Measurements from ENCODE around the gene DENND2A. TPM values are rescaled to one million over a fixed set of nuclear protein-coding genes. Genes with fewer than 3 reads are reported as not detected.
"Not testable (repeated sequence)": the region's sequence is repeated elsewhere in the genome, so short reads cannot be mapped to it uniquely, and the experiment has no call there.

The DENND2A gene
- total and polyA plus RNA-seq, 3 experiments from 2014 or later, result not detected

- DNase-seq; H3K9me3 ChIP-seq (ENCODE audit: low read length); H3K4me3 ChIP-seq (ENCODE audit: low read length); H3K4me3 Mint-ChIP-seq; H3K27me3 ChIP-seq (ENCODE audit: insufficient read depth, low read length, poor library complexity, severe bottlenecking); H3K27ac ChIP-seq (ENCODE audit: low read depth, low read length); H3K4me1 ChIP-seq (ENCODE audit: insufficient read depth, low read length); POLR2A ChIA-PET; H3K36me3 ChIP-seq (ENCODE audit: insufficient read depth, low read length); H3K27ac Mint-ChIP-seq; H3K27me3 Mint-ChIP-seq; H3K9me3 Mint-ChIP-seq; H3K36me3 Mint-ChIP-seq; H3K4me1 Mint-ChIP-seq: not testable (repeated sequence)
- CTCF ChIA-PET, result interaction anchor here (1.0 to 1.9 kb wide), 3 partner anchors 9 to 21 kb away, joined by 3 to 4 read pairs (median 3); no protein-coding TSS in a partner anchor
These were observed 142.8 kb downstream of the DENND2A start for GRCh38 chr7:140497807-140498206.

- Mint-ChIP-seq H3K4me1 (peaks cover 0 to 3% (median 0%) of the 10 kb centered on the region in 3 donors), H3K4me3 (no peak overlapping the region), H3K36me3 (no peaks in the 10 kb centered on the region), H3K27ac (peak overlapping the region in 1 of 8 donors; percentile 47), H3K27me3 (peaks cover 0 to 3% of the 10 kb centered on the region in 2 donors), H3K9me3 (no peaks in the 10 kb centered on the region)
- H3K9me3 ChIP-seq (ENCODE audit: low read length), result no peaks in the 10 kb centered on the region
- no peak for DNase-seq
- ChIA-PET CTCF (interaction anchor here (1.6 kb wide), 1 partner anchor 19 kb away, joined by 3 read pairs; no protein-coding TSS in a partner anchor), POLR2A (no interaction called here)
- H3K36me3 ChIP-seq (ENCODE audit: insufficient read depth, low read length), result no peaks in the 10 kb centered on the region
- H3K4me3 ChIP-seq (ENCODE audit: low read length), result no peak overlapping the region
- H3K4me1 ChIP-seq (ENCODE audit: insufficient read depth, low read length), result no peaks in the 10 kb centered on the region
- H3K27me3 ChIP-seq (ENCODE audit: insufficient read depth, low read length, poor library complexity, severe bottlenecking), result no peaks in the 10 kb centered on the region
- no peak overlapping the region for H3K27ac ChIP-seq (ENCODE audit: low read depth, low read length)
These were observed 143.3 kb downstream of the DENND2A start for GRCh38 chr7:140497241-140497769.

- no peaks in the 10 kb centered on the region for H3K4me1 ChIP-seq (ENCODE audit: insufficient read depth, low read length)
- H3K27ac Mint-ChIP-seq, result no peak overlapping the region
- DNase-seq, result no peak
- no peaks in the 10 kb centered on the region for H3K27me3 ChIP-seq (ENCODE audit: insufficient read depth, low read length, poor library complexity, severe bottlenecking)
- H3K4me3 Mint-ChIP-seq, result no peak overlapping the region
- H3K36me3 ChIP-seq (ENCODE audit: insufficient read depth, low read length), result no peaks in the 10 kb centered on the region
- peaks cover 0 to 3% of the 10 kb centered on the region in 2 donors for H3K27me3 Mint-ChIP-seq
- no peaks in the 10 kb centered on the region for H3K9me3 ChIP-seq (ENCODE audit: low read length)
- H3K4me1 Mint-ChIP-seq, result peaks cover 0 to 3% (median 0%) of the 10 kb centered on the region in 3 donors
- H3K36me3 Mint-ChIP-seq, result no peaks in the 10 kb centered on the region
- no peak overlapping the region for H3K4me3 ChIP-seq (ENCODE audit: low read length)
- CTCF ChIA-PET, result interaction anchor here (0.9 to 5.0 kb wide), 2 partner anchors 19 to 25 kb away, joined by 3 to 83 read pairs; no protein-coding TSS in a partner anchor
- no peak overlapping the region for H3K27ac ChIP-seq (ENCODE audit: low read depth, low read length)
- no peaks in the 10 kb centered on the region for H3K9me3 Mint-ChIP-seq
- POLR2A ChIA-PET, result interaction anchor here (1.0 kb wide), 1 partner anchor 18 kb away, joined by 3 read pairs; no protein-coding TSS in a partner anchor
These were observed 145.0 kb downstream of the DENND2A start for GRCh38 chr7:140495514-140496097.

- Histone ChIP-seq H3K36me3 (ENCODE audit: insufficient read depth, low read length) (no peaks in the 10 kb centered on the region), H3K9me3 (ENCODE audit: low read length) (no peaks in the 10 kb centered on the region), H3K4me1 (ENCODE audit: insufficient read depth, low read length) (no peaks in the 10 kb centered on the region), H3K4me3 (ENCODE audit: low read length) (no peak overlapping the region), H3K27me3 (ENCODE audit: insufficient read depth, low read length, poor library complexity, severe bottlenecking) (no peaks in the 10 kb centered on the region), H3K27ac (ENCODE audit: low read depth, low read length) (no peak overlapping the region)
- H3K9me3 Mint-ChIP-seq, result no peaks in the 10 kb centered on the region
- H3K36me3 Mint-ChIP-seq, result no peaks in the 10 kb centered on the region
- CTCF ChIA-PET, result interaction anchor here (4.4 to 5.0 kb wide), 2 partner anchors 14 to 18 kb away, joined by 18 to 83 read pairs; no protein-coding TSS in a partner anchor
- peaks cover 0 to 3% of the 10 kb centered on the region in 2 donors for H3K27me3 Mint-ChIP-seq
- H3K27ac Mint-ChIP-seq, result no peak overlapping the region
- no peak for DNase-seq
- POLR2A ChIA-PET, result interaction anchor here (1.0 kb wide), 1 partner anchor 18 kb away, joined by 3 read pairs; no protein-coding TSS in a partner anchor
- no peak overlapping the region for H3K4me3 Mint-ChIP-seq
- H3K4me1 Mint-ChIP-seq, result peaks cover 0 to 3% (median 0%) of the 10 kb centered on the region in 3 donors
These were observed 145.7 kb downstream of the DENND2A start for GRCh38 chr7:140494867-140495266.

GRCh38 chr7:140489026-140489359 is 151.6 kb downstream of the DENND2A start:
- no peaks in the 10 kb centered on the region for H3K9me3 Mint-ChIP-seq
- POLR2A ChIA-PET, result interaction anchor here (1.4 kb wide), 1 partner anchor 12 kb away, joined by 5 read pairs; no protein-coding TSS in a partner anchor
- H3K27me3 ChIP-seq (ENCODE audit: insufficient read depth, low read length, poor library complexity, severe bottlenecking), result no peaks in the 10 kb centered on the region

GRCh38 chr7:140485500-140486265 is 154.9 kb downstream of the DENND2A start:
- Mint-ChIP-seq H3K4me3 (no peak overlapping the region), H3K4me1 (no peaks in the 10 kb centered on the region), H3K9me3 (no peaks in the 10 kb centered on the region), H3K36me3 (no peaks in the 10 kb centered on the region), H3K27me3 (peaks cover 0 to 2% of the 10 kb centered on the region in 2 donors), H3K27ac (no peak overlapping the region)
- H3K36me3 ChIP-seq (ENCODE audit: insufficient read depth, low read length), result no peaks in the 10 kb centered on the region
- no peaks in the 10 kb centered on the region for H3K4me1 ChIP-seq (ENCODE audit: insufficient read depth, low read length)
- DNase-seq, result no peak
- ChIA-PET CTCF (interaction anchor here (2.0 kb wide), 1 partner anchor 8 kb away, joined by 14 read pairs; no protein-coding TSS in a partner anchor), POLR2A (no interaction called here)
- no peak overlapping the region for H3K27ac ChIP-seq (ENCODE audit: low read depth, low read length)
- H3K9me3 ChIP-seq (ENCODE audit: low read length), result no peaks in the 10 kb centered on the region
- H3K27me3 ChIP-seq (ENCODE audit: insufficient read depth, low read length, poor library complexity, severe bottlenecking), result no peaks in the 10 kb centered on the region
- no peak overlapping the region for H3K4me3 ChIP-seq (ENCODE audit: low read length)

More at GRCh38 chr7:140489026-140489359, 151.6 kb downstream of the DENND2A start:
- Mint-ChIP-seq H3K4me3 (no peak overlapping the region), H3K36me3 (no peaks in the 10 kb centered on the region), H3K4me1 (peaks cover 0 to 3% (median 0%) of the 10 kb centered on the region in 3 donors), H3K27me3 (peaks cover 0 to 3% of the 10 kb centered on the region in 2 donors), H3K27ac (no peak overlapping the region)
- H3K27ac ChIP-seq (ENCODE audit: low read depth, low read length), result peak overlapping the region; percentile 69
- H3K4me1 ChIP-seq (ENCODE audit: insufficient read depth, low read length), result no peaks in the 10 kb centered on the region
- no peak for DNase-seq
- H3K36me3 ChIP-seq (ENCODE audit: insufficient read depth, low read length), result no peaks in the 10 kb centered on the region
- no peaks in the 10 kb centered on the region for H3K9me3 ChIP-seq (ENCODE audit: low read length)
- no peak overlapping the region for H3K4me3 ChIP-seq (ENCODE audit: low read length)
- CTCF ChIA-PET, result interaction anchor here (1.0 to 2.8 kb wide), 4 partner anchors 9 to 164 kb away, joined by 4 to 12 read pairs (median 4); no protein-coding TSS in a partner anchor

- H3K4me3 ChIP-seq (ENCODE audit: low read length), result no peak overlapping the region
- Mint-ChIP-seq H3K27ac (no peak overlapping the region), H3K27me3 (peaks cover 0 to 2% of the 10 kb centered on the region in 2 donors), H3K36me3 (no peaks in the 10 kb centered on the region), H3K4me1 (no peaks in the 10 kb centered on the region), H3K9me3 (no peaks in the 10 kb centered on the region), H3K4me3 (no peak overlapping the region)
- H3K36me3 ChIP-seq (ENCODE audit: insufficient read depth, low read length), result no peaks in the 10 kb centered on the region
- no peak overlapping the region for H3K27ac ChIP-seq (ENCODE audit: low read depth, low read length)
- no peak for DNase-seq
- ChIA-PET CTCF (interaction anchor here (2.0 kb wide), 1 partner anchor 8 kb away, joined by 14 read pairs; no protein-coding TSS in a partner anchor), POLR2A (no interaction called here)
- H3K4me1 ChIP-seq (ENCODE audit: insufficient read depth, low read length), result no peaks in the 10 kb centered on the region
- no peaks in the 10 kb centered on the region for H3K9me3 ChIP-seq (ENCODE audit: low read length)
- H3K27me3 ChIP-seq (ENCODE audit: insufficient read depth, low read length, poor library complexity, severe bottlenecking), result no peaks in the 10 kb centered on the region
These were observed 155.6 kb downstream of the DENND2A start for GRCh38 chr7:140484951-140485499.

Measured in CD8-positive, alpha-beta memory T cell (primary cell).